ENCODE results near the gene DPYSL4.

GRCh38 chr10:132199268-132199853 lies 12.6 kb downstream of the DPYSL4 start:
- no peak for TF ChIP-seq EZH2 (IDR thresholded peaks at IDR 0.05; ENCODE audit: insufficient read depth, poor library complexity, severe bottlenecking)
- TF ChIP-seq EZH2phosphoT487 (IDR thresholded peaks at IDR 0.05; ENCODE audit: insufficient read depth, low read depth): no peak

Data from GM23248 (cell line).